A549 (cell line): ENCODE measurements around the gene ZNF385B. TPM values are rescaled to one million over a fixed set of nuclear protein-coding genes. Genes with fewer than 3 reads are reported as not detected.

Experiments used
- ATAC-seq, 2 experiments: fragments of 200-7000 bp in 1 of 2; fragments of >200 bp in 1 of 2; cut with Nextera tagmentation in 1 of 2; cut with Tn5 transposase in 1 of 2; 3 replicates each; pipeline versions ENCODE4 v1.8.0 to v1.9.1; 2018 to 2020; ENCODE audit warnings: mild to moderate bottlenecking in 1 of 2, moderate library complexity in 1 of 2
- CTCF ChIA-PET: fragments of 300-600 bp; sonication (Branson Sonifier 250); formaldehyde crosslinking; extraction: SDS; loops from one replicate; lab custom pipeline; 2021; ENCODE audit warnings: antibody characterized with exemption, inconsistent platforms; lab: Yijun Ruan, JAX
- POLR2A ChIA-PET: fragments of 350-600 bp; formaldehyde crosslinking; extraction: SDS; loops from one replicate; lab custom pipeline; 2021; ENCODE audit warnings: antibody characterized with exemption, inconsistent platforms; lab: Yijun Ruan, JAX
- DNase-seq, 2 experiments: peaks; one replicate each; pipeline versions ENCODE4 v3.0.0 to v3.0.0-alpha.2; 2011 to 2016; ENCODE audit warnings: low read depth in 1 of 2, low spot score in 1 of 2
- FAIRE-seq: peaks from 2 replicates; lab custom pipeline; 2011; peaks lifted over from hg19 to GRCh38; lab: Jason Lieb, UNC
- H3K27ac ChIP-seq, 2 experiments: fragments of >200 bp; sonication (Bioruptor Twin); formaldehyde crosslinking; 3 replicates each; pipeline ENCODE4 v1.5.1; 2016 to 2017
- H3K4me1 ChIP-seq: fragments of >200 bp; sonication (Bioruptor Twin); formaldehyde crosslinking; 3 replicates; pipeline ENCODE4 v1.6.1; 2016
- H3K4me2 ChIP-seq: fragments of >200 bp; sonication (Bioruptor Twin); formaldehyde crosslinking; 3 replicates; pipeline ENCODE4 v1.6.1; 2016
- H3K4me3 ChIP-seq: fragments of >200 bp; sonication (Bioruptor Twin); formaldehyde crosslinking; 3 replicates; pipeline ENCODE4 v1.5.1; 2016
- H3K9me3 ChIP-seq: fragments of >200 bp; sonication (Bioruptor Twin); formaldehyde crosslinking; 3 replicates; pipeline ENCODE4 v1.6.1; 2016
- CBX2 ChIP-seq: fragments of 200-600 bp; sonication (generic); IDR thresholded peaks from 2 replicates; pipeline ENCODE4 v1.6.1; 2016; ENCODE audit warnings: low read depth, mild to moderate bottlenecking, borderline replicate concordance
- CBX8 ChIP-seq: fragments of 200-600 bp; sonication (generic); IDR thresholded peaks from 2 replicates; pipeline ENCODE4 v1.6.1; 2016
- CEBPB ChIP-seq, 2 experiments: fragments of >200 bp in 1 of 2; sonication (Bioruptor Twin) in 1 of 2; formaldehyde crosslinking in 1 of 2; IDR thresholded peaks; 2 replicates each; pipeline ENCODE4 v1.6.1; 2012 to 2016
- CTCF ChIP-seq: fragments of >200 bp; sonication (Bioruptor Twin); formaldehyde crosslinking; IDR thresholded peaks from 3 replicates; pipeline ENCODE4 v1.5.1; 2016
- EHF ChIP-seq: fragments of 250-450 bp; sonication (Bioruptor Pico); IDR thresholded peaks from 2 replicates; pipeline ENCODE4 v1.5.0; 2020; ENCODE audit warnings: mild to moderate bottlenecking
- ESRRA ChIP-seq: fragments of 150-350 bp; IDR thresholded peaks from 2 replicates; pipeline ENCODE4 v1.6.1; 2014; ENCODE audit warnings: mild to moderate bottlenecking, low read length, borderline replicate concordance
- FOSB ChIP-seq: fragments of 250-450 bp; sonication (Bioruptor Pico); IDR thresholded peaks from 2 replicates; pipeline ENCODE4 v1.5.0; 2020; ENCODE audit warnings: mild to moderate bottlenecking, moderate library complexity
- FOSL2 ChIP-seq, 2 experiments: fragments of 450-650 bp in 1 of 2; fragments of >200 bp in 1 of 2; sonication (Bioruptor Twin) in 1 of 2; formaldehyde crosslinking; IDR thresholded peaks; 2 replicates each; pipeline versions ENCODE4 v1.5.0 to v1.6.1; 2016 to 2020; ENCODE audit warnings: mild to moderate bottlenecking in 1 of 2, moderate library complexity in 1 of 2
- FOXS1 ChIP-seq: fragments of 250-450 bp; sonication (Bioruptor Pico); IDR thresholded peaks from 2 replicates; pipeline ENCODE4 v1.5.0; 2020; ENCODE audit warnings: mild to moderate bottlenecking, moderate library complexity
- HDAC2 ChIP-seq: fragments of 200-600 bp; sonication (generic); IDR thresholded peaks from 2 replicates; pipeline ENCODE4 v1.6.1; 2016
- HOXA7 ChIP-seq: fragments of 250-450 bp; sonication (Bioruptor Pico); IDR thresholded peaks from 2 replicates; pipeline ENCODE4 v1.5.0; 2020; ENCODE audit warnings: mild to moderate bottlenecking, moderate library complexity
- HOXB13 ChIP-seq: fragments of 250-450 bp; sonication (Bioruptor Pico); IDR thresholded peaks from 2 replicates; pipeline ENCODE4 v1.5.0; 2020; ENCODE audit warnings: low read depth, mild to moderate bottlenecking, moderate library complexity
- HOXB5 ChIP-seq: fragments of 250-450 bp; sonication (Bioruptor Pico); IDR thresholded peaks from 2 replicates; pipeline ENCODE4 v1.5.0; 2020; ENCODE audit warnings: mild to moderate bottlenecking, moderate library complexity
- JUN ChIP-seq, 2 experiments: fragments of >200 bp; sonication (Bioruptor Twin); formaldehyde crosslinking; IDR thresholded peaks; 2 replicates in 1 of 2; 3 replicates in 1 of 2; pipeline ENCODE4 v1.6.1; 2016 to 2017
- KDM1A ChIP-seq: fragments of 200-600 bp; sonication (generic); IDR thresholded peaks from 2 replicates; pipeline ENCODE4 v1.6.1; 2016; ENCODE audit warnings: low read depth, mild to moderate bottlenecking
- MAFK ChIP-seq: fragments of 450-650 bp; IDR thresholded peaks from 2 replicates; pipeline ENCODE4 v1.6.1; 2014; ENCODE audit not compliant: partially characterized antibody
- MAZ ChIP-seq: fragments of 150-350 bp; IDR thresholded peaks from 2 replicates; pipeline ENCODE4 v1.6.1; 2014; ENCODE audit warnings: antibody characterized with exemption, low read depth, low read length, borderline replicate concordance
- PHF8 ChIP-seq: fragments of 200-600 bp; sonication (generic); IDR thresholded peaks from 2 replicates; pipeline ENCODE4 v1.6.1; 2016; ENCODE audit warnings: low read depth, mild to moderate bottlenecking, antibody characterized with exemption, moderate library complexity, borderline replicate concordance
- POLR2A ChIP-seq: IDR thresholded peaks from 2 replicates; pipeline ENCODE4 v1.6.1; 2012; ENCODE audit warnings: mild to moderate bottlenecking, low read length
- RCOR1 ChIP-seq: fragments of 150-350 bp; IDR thresholded peaks from 2 replicates; pipeline ENCODE4 v1.6.1; 2014; ENCODE audit warnings: antibody characterized with exemption, low read length, low read depth
- SMC3 ChIP-seq: fragments of >200 bp; sonication (Bioruptor Twin); formaldehyde crosslinking; IDR thresholded peaks from 3 replicates; pipeline ENCODE4 v1.6.1; 2018; ENCODE audit warnings: inconsistent platforms
- TP53 ChIP-seq: fragments of 250-450 bp; sonication (Bioruptor Pico); IDR thresholded peaks from 2 replicates; pipeline ENCODE4 v1.5.0; 2021; ENCODE audit warnings: mild to moderate bottlenecking, moderate library complexity
- ZC3H11A ChIP-seq: fragments of 450-650 bp; IDR thresholded peaks from 2 replicates; pipeline ENCODE4 v1.6.1; 2014; ENCODE audit warnings: antibody characterized with exemption, mild to moderate bottlenecking
- ZFP36 ChIP-seq: fragments of 450-650 bp; IDR thresholded peaks from 2 replicates; pipeline ENCODE4 v1.6.1; 2014; ENCODE audit warnings: borderline replicate concordance; ENCODE audit not compliant: partially characterized antibody
- ZSCAN20 ChIP-seq: fragments of 250-450 bp; sonication (Bioruptor Pico); IDR thresholded peaks from 2 replicates; pipeline ENCODE4 v1.8.0; 2022; ENCODE audit warnings: mild to moderate bottlenecking, moderate library complexity
- WGBS: methylation state at CpG from one replicate; pipeline ENCODE4 v1.1.6; 2017; ENCODE audit errors: missing lambda C conversion rate; 5-methylcytosine and 5-hydroxymethylcytosine counted together
- polyA plus RNA-seq, 4 experiments: library from polyadenylated mRNA; depleted of rRNA in 3 of 4; stranded (reverse); fragments of >200 nt; fragmentation: RNase III in 1 of 4; extraction: RNeasy Plus Mini Kit Qiagen cat#74134 plus additional on column Dnase treatment in 1 of 4; gene quantifications; 2 replicates in 3 of 4; 3 replicates in 1 of 4; pipeline ENCODE4 v1.2.3, GENCODE V29; 2011 to 2017

Gene ZNF385B
- polyA plus RNA-seq, 2 of the 4 experiments (the other 2 are of a cell fraction) = not detected

DNA sequence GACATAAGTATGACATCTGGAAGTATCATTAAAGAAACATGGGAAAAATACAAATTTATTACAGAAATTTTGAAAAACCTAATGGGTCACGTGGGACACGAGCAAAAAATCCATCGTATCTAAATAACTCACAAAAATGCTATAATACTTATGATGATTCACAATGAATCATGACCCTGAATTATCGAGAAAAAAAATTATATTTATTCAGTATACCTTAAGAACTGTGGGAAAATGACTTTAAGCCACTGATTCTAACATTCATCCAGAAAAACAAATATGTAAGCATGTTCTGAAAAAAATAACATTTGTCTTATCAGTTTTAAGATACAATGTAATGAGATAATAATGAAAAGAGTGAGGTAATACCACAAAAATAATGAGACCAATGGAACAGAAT is 51.8 kb downstream of the ZNF385B start (continued):
- TF ChIP-seq ESRRA (no peak), CBX2 (no peak), JUN (IDR thresholded peaks at IDR 0.05) (no peak)
- TF ChIP-seq, all 56 proteins: peak for 0

DNA sequence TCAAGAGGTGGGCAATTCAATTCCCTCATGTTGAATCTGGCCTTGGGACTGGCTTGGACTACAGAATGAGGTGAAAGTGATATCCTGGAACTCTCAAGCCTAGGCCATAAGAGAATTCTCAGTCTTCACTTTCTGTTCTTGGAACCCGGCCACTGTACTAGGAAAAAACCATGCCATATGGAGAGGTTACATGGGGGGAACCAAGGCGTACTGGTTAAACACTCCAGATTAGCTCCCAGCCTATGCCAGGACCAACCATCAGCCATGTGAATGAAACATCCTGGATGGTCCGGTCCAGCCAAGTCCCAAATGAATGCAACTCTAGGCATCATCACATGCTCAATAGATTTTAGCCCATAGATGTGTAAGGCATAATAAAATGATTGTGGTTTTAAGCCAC is 56.4 kb downstream of the ZNF385B start:
- H3K4me1 ChIP-seq = no peaks in the 10 kb centered on the region
- TF ChIP-seq EHF (CRISPR knock-in tag) (no peak), FOXS1 (CRISPR knock-in tag) (no peak), POLR2A (no peak), PHF8 (no peak), TP53 (CRISPR knock-in tag) (no peak), FOSL2 (IDR thresholded peaks at IDR 0.05) (no peak), FOSL2 (CRISPR knock-in tag; IDR thresholded peaks at IDR 0.05) (no peak)
- WGBS = 23% methylated on average over 3 of the region's 3 CpGs
- no peak overlapping the region for H3K4me3 ChIP-seq
- FAIRE-seq (no peak), ATAC-seq (no peak), DNase-seq (no peak)
- POLR2A ChIA-PET = no interaction called here
- no peak overlapping the region for H3K27ac ChIP-seq
- no peak overlapping the region for H3K4me2 ChIP-seq
- no peaks in the 10 kb centered on the region for H3K9me3 ChIP-seq
- CTCF ChIA-PET = no interaction called here

GRCh38 chr2:179804206-179804605 is 57.2 kb downstream of the ZNF385B start:
- H3K4me3 ChIP-seq = no peak overlapping the region
- 16% methylated on average over 2 of the region's 2 CpGs for WGBS
- no peaks in the 10 kb centered on the region for H3K9me3 ChIP-seq
- H3K4me2 ChIP-seq = no peak overlapping the region
- POLR2A ChIA-PET = no interaction called here
- DNase-seq = no peak
- CTCF ChIA-PET = no interaction called here
- no peak for FAIRE-seq
- no peak overlapping the region for H3K27ac ChIP-seq
- no peak for TF ChIP-seq MAFK
- no peak for TF ChIP-seq FOSB (CRISPR knock-in tag)
- no peak for TF ChIP-seq JUN (IDR thresholded peaks at IDR 0.05)
- TF ChIP-seq ZSCAN20 = no peak
- TF ChIP-seq KDM1A = no peak
- TF ChIP-seq RCOR1 = no peak
- no peak for TF ChIP-seq HDAC2
- TF ChIP-seq HOXB13 = no peak
- TF ChIP-seq CBX8 = no peak
- TF ChIP-seq HOXB5 (CRISPR knock-in tag) = no peak
- no peak for TF ChIP-seq HOXA7 (CRISPR knock-in tag)
- no peak for TF ChIP-seq CTCF
- no peak for TF ChIP-seq ZC3H11A
- TF ChIP-seq MAZ = no peak
- no peak for TF ChIP-seq SMC3
- no peak for TF ChIP-seq ZFP36
- TF ChIP-seq TP53 (CRISPR knock-in tag) = no peak
- TF ChIP-seq CEBPB (IDR thresholded peaks at IDR 0.05) = no peak
- TF ChIP-seq, all 56 proteins: peak for 0
- no peaks in the 10 kb centered on the region for H3K4me1 ChIP-seq
- ATAC-seq = no peak
